PC-3 (cell line): Measurements from ENCODE around the gene RAD50. TPM values are rescaled to one million over a fixed set of nuclear protein-coding genes. Genes with fewer than 3 reads are reported as not detected.

Experiments used
- ATAC-seq: fragments of 200-7000 bp; cut with Tn5 transposase; 2 replicates; pipeline ENCODE4 v1.9.1; 2020; ENCODE audit warnings: mild to moderate bottlenecking, moderate library complexity
- BruUV-seq: library from RNA; stranded (reverse); fragments of 400-500 nt; replicated peaks from 2 replicates; lab custom pipeline; 2021; lab: Mats Ljungman, UMichigan
- CTCF ChIA-PET: fragments of 300-600 bp; sonication (Branson Sonifier 250); formaldehyde crosslinking; loops from one replicate; lab custom pipeline; 2022; ENCODE audit warnings: antibody characterized with exemption; lab: Charles Lee
- POLR2A ChIA-PET: fragments of 300-600 bp; sonication (Branson Sonifier 250); formaldehyde crosslinking; loops from one replicate; lab custom pipeline; 2022; ENCODE audit warnings: antibody characterized with exemption; ENCODE audit not compliant: unreplicated experiment; lab: Charles Lee
- DNase-seq: peaks from one replicate; pipeline ENCODE4 v3.0.0-alpha.2; 2015
- H2AFZ ChIP-seq: fragments of 300-600 bp; sonication (generic); 2 replicates; pipeline ENCODE4 v1.6.0; 2016; ENCODE audit warnings: antibody characterized with exemption, low read length
- H3F3A ChIP-seq: fragments of 300-600 bp; sonication (generic); one replicate; pipeline ENCODE4 v1.6.0; 2017; ENCODE audit warnings: antibody characterized with exemption, low read length, control low read depth, mild to moderate bottlenecking; ENCODE audit not compliant: unreplicated experiment
- H3K27ac ChIP-seq: fragments of 300-600 bp; sonication (generic); 2 replicates; pipeline ENCODE4 v1.5.1; 2016; ENCODE audit warnings: mild to moderate bottlenecking, low read length
- H3K27me3 ChIP-seq: fragments of 300-600 bp; sonication (generic); 2 replicates; pipeline ENCODE4 v1.6.1; 2016; ENCODE audit warnings: low read length, mixed read lengths
- H3K36me3 ChIP-seq: fragments of 300-600 bp; sonication (generic); 2 replicates; pipeline ENCODE4 v1.6.1; 2016; ENCODE audit warnings: low read depth, mixed run types, low read length, mixed read lengths
- H3K4me1 ChIP-seq: fragments of 300-600 bp; sonication (generic); 2 replicates; pipeline ENCODE4 v1.5.1; 2016; ENCODE audit warnings: low read length; ENCODE audit not compliant: insufficient read depth
- H3K4me2 ChIP-seq: fragments of 300-600 bp; sonication (generic); 2 replicates; pipeline ENCODE4 v1.6.0; 2016; ENCODE audit warnings: low read length
- H3K4me3 ChIP-seq: fragments of 300-600 bp; sonication (generic); 2 replicates; pipeline ENCODE4 v1.5.1; 2016; ENCODE audit warnings: mild to moderate bottlenecking, low read length, mixed read lengths
- H3K79me2 ChIP-seq: fragments of 300-600 bp; sonication (generic); 2 replicates; pipeline ENCODE4 v1.6.1; 2017; ENCODE audit warnings: low read length, mixed read lengths
- H3K9ac ChIP-seq: fragments of 300-600 bp; sonication (generic); 2 replicates; pipeline ENCODE4 v1.6.0; 2016; ENCODE audit warnings: mild to moderate bottlenecking, low read length
- H3K9me2 ChIP-seq: fragments of 300-600 bp; sonication (generic); replicated peaks from 2 replicates; pipeline ENCODE4 v1.6.1; 2016; ENCODE audit warnings: mixed run types, low read length, mixed read lengths
- H3K9me3 ChIP-seq: fragments of 300-600 bp; sonication (generic); 2 replicates; pipeline ENCODE4 v1.6.1; 2016; ENCODE audit warnings: low read length, mixed read lengths
- H4K20me1 ChIP-seq: fragments of 300-600 bp; sonication (generic); 2 replicates; pipeline ENCODE4 v1.6.1; 2016; ENCODE audit warnings: low read length, mixed read lengths
- CTCF ChIP-seq: fragments of 300-600 bp; sonication (generic); conservative IDR thresholded peaks from 2 replicates; pipeline ENCODE4 v1.5.1; 2017; ENCODE audit warnings: antibody characterized with exemption, low read depth, mild to moderate bottlenecking, low read length
- EZH2 ChIP-seq: fragments of 300-600 bp; sonication (generic); IDR thresholded peaks from one replicate; pipeline ENCODE4 v1.6.1; 2017; ENCODE audit warnings: antibody characterized with exemption, mild to moderate bottlenecking, low read length; ENCODE audit not compliant: unreplicated experiment
- EZH2phosphoT487 ChIP-seq: fragments of 300-600 bp; sonication (generic); IDR thresholded peaks from 2 replicates; pipeline ENCODE4 v1.6.1; 2018; ENCODE audit warnings: mild to moderate bottlenecking, antibody characterized with exemption, low read length, borderline replicate concordance
- intact Hi-C: fragments of 100-400 bp; cut with micrococcal nuclease; formaldehyde crosslinking; loops from 2 replicates; pipeline ENCODE4 v1.9.0; 2023
- total RNA-seq: library from RNA; depleted of rRNA; stranded (reverse); fragments of >200 nt; gene quantifications from 2 replicates; pipeline ENCODE4 v1.2.3, GENCODE V29; 2014

Gene RAD50
- total RNA-seq, 1 experiment from 2014 or later, result 6.7 TPM

GRCh38 chr5:132637241-132637640, 80.5 kb downstream of the RAD50 start:
- no peaks in the 10 kb centered on the region for H3K27me3 ChIP-seq
- ATAC-seq (no peak), DNase-seq (no peak)
- BruUV-seq, result no TSS peak
- ChIA-PET CTCF (no interaction called here), POLR2A (no interaction called here)
- no peak overlapping the region for H3K27ac ChIP-seq
- H3K4me1 ChIP-seq, result no peaks in the 10 kb centered on the region
- H3F3A ChIP-seq, result no peaks in the 10 kb centered on the region
- no peaks in the 10 kb centered on the region for H3K36me3 ChIP-seq
- no peak overlapping the region for H3K9ac ChIP-seq
- no peaks in the 10 kb centered on the region for H4K20me1 ChIP-seq
- H2AFZ ChIP-seq, result no peak overlapping the region
- no peaks in the 10 kb centered on the region for H3K9me2 ChIP-seq
- no peaks in the 10 kb centered on the region for H3K9me3 ChIP-seq
- H3K4me3 ChIP-seq, result no peak overlapping the region
- no peaks in the 10 kb centered on the region for H3K79me2 ChIP-seq
- TF ChIP-seq EZH2, result no peak
- no peak for TF ChIP-seq EZH2phosphoT487
- TF ChIP-seq CTCF, result no peak
- no peak overlapping the region for H3K4me2 ChIP-seq
- intact Hi-C loops, result no loop called here

- Histone ChIP-seq H3K9me3 (no peaks in the 10 kb centered on the region), H3K9ac (no peak overlapping the region), H3F3A (no peaks in the 10 kb centered on the region), H4K20me1 (no peaks in the 10 kb centered on the region), H3K4me2 (no peak overlapping the region), H3K36me3 (no peaks in the 10 kb centered on the region), H3K4me1 (no peaks in the 10 kb centered on the region), H3K27ac (no peak overlapping the region), H3K9me2 (no peaks in the 10 kb centered on the region), H2AFZ (no peak overlapping the region), H3K79me2 (no peaks in the 10 kb centered on the region), H3K4me3 (no peak overlapping the region), H3K27me3 (no peaks in the 10 kb centered on the region)
- POLR2A ChIA-PET, result no interaction called here
- no peak for TF ChIP-seq EZH2
- no peak for TF ChIP-seq EZH2phosphoT487
- no peak for TF ChIP-seq CTCF
- ATAC-seq, result no peak
- no TSS peak for BruUV-seq
- CTCF ChIA-PET, result no interaction called here
- intact Hi-C loops, result no loop called here
- DNase-seq, result no peak
These were observed 82.9 kb downstream of the RAD50 start for GRCh38 chr5:132639706-132640130.

- Histone ChIP-seq H3K27ac (no peak overlapping the region), H3K4me1 (no peaks in the 10 kb centered on the region), H3K4me3 (no peak overlapping the region), H3F3A (no peaks in the 10 kb centered on the region), H3K36me3 (no peaks in the 10 kb centered on the region), H3K9ac (no peak overlapping the region), H2AFZ (no peak overlapping the region), H3K79me2 (no peaks in the 10 kb centered on the region), H4K20me1 (no peaks in the 10 kb centered on the region), H3K4me2 (no peak overlapping the region), H3K27me3 (no peaks in the 10 kb centered on the region), H3K9me3 (no peaks in the 10 kb centered on the region), H3K9me2 (no peaks in the 10 kb centered on the region)
- ATAC-seq (no peak), DNase-seq (no peak)
- intact Hi-C loops, result no loop called here
- BruUV-seq, result no TSS peak
- TF ChIP-seq CTCF (no peak), EZH2 (no peak), EZH2phosphoT487 (no peak)
- ChIA-PET POLR2A (no interaction called here), CTCF (no interaction called here)
These were observed 83.8 kb downstream of the RAD50 start for GRCh38 chr5:132640613-132641012.
